ENCODE measurements around the gene PRR12. TPM values are rescaled to one million over a fixed set of nuclear protein-coding genes. Genes with fewer than 3 reads are reported as not detected.
A peak's percentile ranks its signal among the peaks of the same experiment; 100 is the strongest.
"Not testable (repeated sequence)": the region's sequence is repeated elsewhere in the genome, so short reads cannot be mapped to it uniquely, and the experiment has no call there.

The PRR12 gene
- total RNA-seq, 2 experiments from 2014 or later, result 41.7 to 42.2 TPM

- intact Hi-C loops (cut with DNase I, micrococcal nuclease), result no loop called here
- no peak for DNase-seq
- H3K27me3 ChIP-seq (ENCODE audit: control insufficient read depth in 1 of 2, insufficient read depth in 2 of 2, low read length in 2 of 2), result no peaks in the 10 kb centered on the region
- Mint-ChIP-seq H3K4me1 (ENCODE audit: low read depth) (no peaks in the 10 kb centered on the region), H3K27ac (no peak overlapping the region), H3K4me3 (no peak overlapping the region), H3K9me3 (no peaks in the 10 kb centered on the region), H3K27me3 (no peaks in the 10 kb centered on the region), H3K36me3 (ENCODE audit: low read depth) (peaks cover 12% of the 10 kb centered on the region)
- CTCF ChIA-PET, result no interaction called here
- POLR2A ChIA-PET, result interaction anchor here (1.5 to 2.5 kb wide), 4 partner anchors 8 to 45 kb away, joined by 3 to 11 read pairs (median 10); partner anchors contain the start of genes PRMT1 and RRAS
- H3K4me1 ChIP-seq (ENCODE audit: insufficient read depth, low read length), result no peaks in the 10 kb centered on the region
- TF ChIP-seq CTCF (IDR thresholded peaks at IDR 0.05), result no peak
- ATAC-seq (ENCODE audit: poor library complexity), result no peak
- H3K36me3 ChIP-seq (ENCODE audit: insufficient read depth, low read length), result peaks cover 5% of the 10 kb centered on the region
- no peaks in the 10 kb centered on the region for H3K9me3 ChIP-seq (ENCODE audit: control insufficient read depth in 1 of 2, insufficient read depth in 1 of 2, low read length in 2 of 2)
- H3K27ac ChIP-seq (ENCODE audit: low read depth in 1 of 2, low read length in 2 of 2), result no peak overlapping the region
- no peak overlapping the region for H3K4me3 ChIP-seq (ENCODE audit: low read length)
Observed at GRCh38 chr19:49631610-49632192, 40.7 kb downstream of the PRR12 start.

GRCh38 chr19:49632576-49632975 lies 41.6 kb downstream of the PRR12 start:
- peaks cover under 1% of the 10 kb centered on the region for H3K4me1 Mint-ChIP-seq (ENCODE audit: low read depth)
- Histone ChIP-seq H3K4me1 (ENCODE audit: insufficient read depth, low read length) (no peaks in the 10 kb centered on the region), H3K36me3 (ENCODE audit: insufficient read depth, low read length) (no peaks in the 10 kb centered on the region), H3K27ac (ENCODE audit: low read depth in 1 of 2, low read length in 2 of 2) (no peak overlapping the region), H3K27me3 (ENCODE audit: control insufficient read depth in 1 of 2, insufficient read depth in 2 of 2, low read length in 2 of 2) (no peaks in the 10 kb centered on the region), H3K4me3 (ENCODE audit: low read length) (no peak overlapping the region), H3K9me3 (ENCODE audit: control insufficient read depth in 1 of 2, insufficient read depth in 1 of 2, low read length in 2 of 2) (no peaks in the 10 kb centered on the region)
- ATAC-seq (ENCODE audit: poor library complexity), result no peak
- ChIA-PET POLR2A (interaction anchor here (2.0 to 2.5 kb wide), 2 partner anchors 40 to 44 kb away, joined by 9 to 10 read pairs; partner anchors contain the start of gene PRMT1), CTCF (no interaction called here)
- DNase-seq, result peak in 1 of 14 experiments; percentile 8
- H3K9me3 Mint-ChIP-seq, result no peaks in the 10 kb centered on the region
- no peaks in the 10 kb centered on the region for H3K27me3 Mint-ChIP-seq
- peaks cover 6% of the 10 kb centered on the region for H3K36me3 Mint-ChIP-seq (ENCODE audit: low read depth)
- no peak overlapping the region for H3K4me3 Mint-ChIP-seq
- no peak overlapping the region for H3K27ac Mint-ChIP-seq
- no peak for TF ChIP-seq CTCF (IDR thresholded peaks at IDR 0.05)
- intact Hi-C loops (cut with DNase I, micrococcal nuclease), result no loop called here

GRCh38 chr19:49633273-49633672 lies 42.3 kb downstream of the PRR12 start:
- ATAC-seq (ENCODE audit: poor library complexity); H3K4me3 Mint-ChIP-seq; H3K36me3 Mint-ChIP-seq (ENCODE audit: low read depth); H3K4me3 ChIP-seq (ENCODE audit: low read length); H3K4me1 Mint-ChIP-seq (ENCODE audit: low read depth); H3K27me3 ChIP-seq (ENCODE audit: control insufficient read depth in 1 of 2, insufficient read depth in 2 of 2, low read length in 2 of 2); H3K9me3 ChIP-seq (ENCODE audit: control insufficient read depth in 1 of 2, insufficient read depth in 1 of 2, low read length in 2 of 2); H3K27ac ChIP-seq (ENCODE audit: low read depth in 1 of 2, low read length in 2 of 2); H3K9me3 Mint-ChIP-seq; H3K36me3 ChIP-seq (ENCODE audit: insufficient read depth, low read length); intact Hi-C loops (cut with DNase I, micrococcal nuclease); H3K4me1 ChIP-seq (ENCODE audit: insufficient read depth, low read length); DNase-seq; CTCF ChIA-PET; H3K27me3 Mint-ChIP-seq: not testable (repeated sequence)
- peak overlapping the region; percentile 36 for H3K27ac Mint-ChIP-seq
- POLR2A ChIA-PET, result interaction anchor here (2.0 kb wide), 1 partner anchor 41 kb away, joined by 9 read pairs; no protein-coding TSS in a partner anchor
